ENCODE measurements around the gene PIGH.

- no peak for TF ChIP-seq REST (IDR thresholded peaks at IDR 0.05; ENCODE audit: low read depth)
- no peak for TF ChIP-seq NFIC (IDR thresholded peaks at IDR 0.05)
- TF ChIP-seq FOXM1 (IDR thresholded peaks at IDR 0.05; ENCODE audit: borderline replicate concordance, low read depth), result no peak
- no peak for TF ChIP-seq TAF1 (IDR thresholded peaks at IDR 0.05; ENCODE audit: low read depth)
- no peak for TF ChIP-seq EP300 (IDR thresholded peaks at IDR 0.05; ENCODE audit: borderline replicate concordance)
- no peak for TF ChIP-seq CEBPB (IDR thresholded peaks at IDR 0.05)
- no peak for TF ChIP-seq EGR1 (IDR thresholded peaks at IDR 0.05)
- TF ChIP-seq YY1 (IDR thresholded peaks at IDR 0.05; ENCODE audit: low read depth), result no peak
- TF ChIP-seq USF1 (IDR thresholded peaks at IDR 0.05), result no peak
- no peak for TF ChIP-seq TEAD4 (IDR thresholded peaks at IDR 0.05)
Observed at GRCh38 chr14:67630186-67630585, 30.1 kb upstream of the PIGH start.

Data from Ishikawa (cell line).